Astrocyte (in vitro differentiated cells and primary cell): ENCODE results near the gene MRPL41.

Experiments
- CTCF ChIP-seq: IDR thresholded peaks from 2 replicates; pipeline ENCODE4 v1.5.1; 2011; ENCODE audit warnings: low read depth, mild to moderate bottlenecking, inconsistent platforms, low read length, moderate library complexity; ENCODE audit not compliant: insufficient read depth
- EZH2 ChIP-seq: IDR thresholded peaks from 2 replicates; pipeline ENCODE4 v1.6.1; 2012; ENCODE audit warnings: mild to moderate bottlenecking, low read length, inconsistent platforms; ENCODE audit not compliant: insufficient read depth

DNA sequence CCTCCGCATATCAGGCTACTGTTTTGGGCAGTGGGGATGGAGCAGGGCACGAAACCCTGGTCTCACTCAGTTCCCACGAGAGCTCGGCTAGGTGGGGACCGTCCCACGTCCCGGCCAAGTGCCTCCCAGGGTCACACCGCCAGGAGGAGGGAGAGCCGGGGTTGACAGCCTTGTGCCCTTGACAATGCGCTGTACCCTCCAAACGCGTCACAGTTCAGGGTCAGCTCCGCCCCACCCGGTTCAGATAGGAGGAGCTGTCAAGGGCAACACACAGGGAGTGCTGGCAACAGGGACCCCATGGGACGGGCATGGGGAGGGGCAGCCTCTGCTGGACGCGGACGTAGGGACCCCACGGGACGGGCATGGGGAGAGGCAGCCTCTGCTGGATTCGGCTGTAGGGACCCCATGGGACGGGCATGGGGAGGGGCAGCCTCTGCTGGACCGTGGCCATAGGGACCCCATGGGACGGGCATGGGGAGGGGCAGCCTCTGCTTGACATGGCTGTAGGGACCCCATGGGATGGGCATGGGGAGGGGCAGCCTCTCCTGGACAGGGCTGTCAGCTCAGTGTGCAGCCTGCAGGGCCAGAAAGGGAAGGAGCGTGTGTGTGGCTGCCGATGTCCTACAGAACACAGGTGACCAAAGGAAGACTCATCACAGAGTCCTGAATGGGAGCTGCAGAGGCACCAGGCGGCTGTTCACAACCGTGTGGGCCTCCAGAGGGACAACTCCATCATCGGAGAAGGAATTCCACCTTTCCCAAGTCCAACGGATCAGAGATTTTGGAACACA, 30.9 kb upstream of the MRPL41 start:
- TF ChIP-seq CTCF = no peak
- no peak for TF ChIP-seq EZH2
